ENCODE data around the gene FCER2.

FCER2 gene

DNA sequence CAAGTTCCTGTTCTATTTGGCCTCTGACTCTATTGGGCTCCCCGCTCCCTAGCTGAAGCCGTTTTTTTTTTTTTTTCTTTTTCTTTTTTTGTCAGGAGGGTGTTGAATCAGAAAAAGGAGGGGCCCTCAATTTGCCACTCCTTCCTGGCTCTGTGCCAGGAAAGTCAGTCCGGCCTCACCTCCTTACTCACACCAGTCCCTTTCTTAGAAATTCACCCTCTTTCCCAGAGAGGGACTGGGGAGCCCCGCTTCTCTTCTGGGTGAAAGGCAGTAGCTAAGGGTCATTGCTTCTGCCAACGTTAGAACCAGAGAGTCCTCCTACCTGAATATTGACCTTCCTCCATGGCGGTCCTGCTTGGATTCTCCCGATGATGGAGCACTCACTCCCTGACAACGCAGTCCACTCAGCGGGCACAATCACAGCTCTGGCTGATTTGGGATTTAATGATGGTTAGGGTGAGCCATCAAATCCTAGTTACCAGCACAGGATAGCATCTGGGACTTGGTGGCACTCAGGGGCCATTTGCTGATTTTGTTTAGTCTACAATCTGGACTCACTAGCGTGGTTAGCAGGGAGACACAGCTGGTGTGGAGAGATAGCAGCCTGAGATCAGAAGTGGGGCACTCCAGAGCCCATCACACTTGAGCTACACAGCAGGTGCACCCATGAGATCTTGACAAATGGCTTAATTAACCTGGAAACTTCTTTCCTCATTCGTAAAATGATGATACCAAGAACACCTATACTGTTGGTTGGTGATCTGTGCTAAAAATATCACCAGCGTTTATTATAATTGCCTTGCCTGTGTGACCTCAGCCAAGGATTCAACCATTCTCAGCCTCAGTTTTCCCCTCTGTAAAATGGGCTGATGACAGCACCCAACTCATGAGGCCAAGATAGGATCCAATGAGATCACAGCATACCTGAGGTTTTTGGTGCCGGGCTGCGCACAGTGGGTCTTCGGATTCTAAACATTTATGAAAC is 2.2 kb downstream of the FCER2 start:
- no peak for TF ChIP-seq TAF1 (IDR thresholded peaks at IDR 0.05; ENCODE audit: borderline replicate concordance, insufficient read depth, low read length)

- TF ChIP-seq SIN3A (IDR thresholded peaks at IDR 0.05; ENCODE audit: borderline replicate concordance, insufficient read depth, low read length): no peak
Observed at GRCh38 chr19:7699003-7699402, 2.9 kb downstream of the FCER2 start.

DNA sequence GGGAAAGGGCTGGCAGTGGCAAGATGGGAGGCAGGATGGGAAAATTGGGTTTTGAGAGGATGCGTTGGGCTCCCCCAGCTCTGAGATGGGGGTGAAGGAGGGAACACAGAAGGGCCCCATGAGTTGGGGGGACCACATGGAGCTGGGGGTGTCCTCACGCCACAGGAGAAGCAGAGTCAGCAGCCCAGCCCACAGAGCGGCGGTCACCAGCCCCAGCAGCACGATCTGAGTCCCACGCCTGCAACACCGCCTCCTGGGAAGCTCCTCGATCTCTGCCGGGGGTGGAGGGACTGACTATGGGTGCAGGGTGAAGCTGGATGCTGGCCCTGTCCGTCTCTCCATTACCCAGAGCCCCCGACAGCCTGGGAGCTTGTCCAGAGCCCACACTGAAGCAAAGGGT is 3.3 kb downstream of the FCER2 start:
- no peak for TF ChIP-seq SIN3A (IDR thresholded peaks at IDR 0.05; ENCODE audit: borderline replicate concordance, insufficient read depth, low read length)
- no peak for TF ChIP-seq TAF1 (IDR thresholded peaks at IDR 0.05; ENCODE audit: borderline replicate concordance, insufficient read depth, low read length)
- TF ChIP-seq POLR2AphosphoS5 (IDR thresholded peaks at IDR 0.05; ENCODE audit: low read depth, low read length): no peak

GRCh38 chr19:7697721-7698287 is 4.1 kb downstream of the FCER2 start:
- no peak for TF ChIP-seq POLR2AphosphoS5 (IDR thresholded peaks at IDR 0.05; ENCODE audit: low read depth, low read length)
- TF ChIP-seq REST (IDR thresholded peaks at IDR 0.05; ENCODE audit: insufficient read depth in 1 of 2, low read depth in 2 of 2, low read length in 2 of 2): no peak
- TF ChIP-seq SIN3A (IDR thresholded peaks at IDR 0.05; ENCODE audit: borderline replicate concordance, insufficient read depth, low read length): no peak

- TF ChIP-seq SIN3A (IDR thresholded peaks at IDR 0.05; ENCODE audit: borderline replicate concordance, insufficient read depth, low read length): no peak
- TF ChIP-seq FOXP2 (optimal IDR thresholded peaks at IDR 0.05; ENCODE audit: borderline replicate concordance, extremely low read depth, extremely low read length, insufficient read depth): no peak
- no peak for TF ChIP-seq REST (IDR thresholded peaks at IDR 0.05; ENCODE audit: insufficient read depth in 1 of 2, low read depth in 2 of 2, low read length in 2 of 2)
- TF ChIP-seq TAF1 (IDR thresholded peaks at IDR 0.05; ENCODE audit: borderline replicate concordance, insufficient read depth, low read length): no peak
- no peak for TF ChIP-seq POLR2AphosphoS5 (IDR thresholded peaks at IDR 0.05; ENCODE audit: low read depth, low read length)
Observed at GRCh38 chr19:7694499-7694898, 7.4 kb downstream of the FCER2 start.

GRCh38 chr19:7692417-7693088 is 9.4 kb downstream of the FCER2 start:
- TF ChIP-seq POLR2AphosphoS5 (IDR thresholded peaks at IDR 0.05; ENCODE audit: low read depth, low read length): no peak
- TF ChIP-seq SIN3A (IDR thresholded peaks at IDR 0.05; ENCODE audit: borderline replicate concordance, insufficient read depth, low read length): no peak
- no peak for TF ChIP-seq REST (IDR thresholded peaks at IDR 0.05; ENCODE audit: insufficient read depth in 1 of 2, low read depth in 2 of 2, low read length in 2 of 2)
- no peak for TF ChIP-seq FOXP2 (optimal IDR thresholded peaks at IDR 0.05; ENCODE audit: borderline replicate concordance, extremely low read depth, extremely low read length, insufficient read depth)
- TF ChIP-seq TAF1 (IDR thresholded peaks at IDR 0.05; ENCODE audit: borderline replicate concordance, insufficient read depth, low read length): no peak

Data from PFSK-1 (cell line).